ENCODE measurements around the gene NPPA. TPM values are rescaled to one million over a fixed set of nuclear protein-coding genes. Genes with fewer than 3 reads are reported as not detected.
"Not testable (repeated sequence)": the region's sequence is repeated elsewhere in the genome, so short reads cannot be mapped to it uniquely, and the experiment has no call there.

Gene NPPA
- polyA plus RNA-seq (2014; cell fraction: cytosol; rRNA removed) = not detected in 2 replicates
- polyA plus RNA-seq (2014; cell fraction: nucleus; rRNA removed) = not detected in 2 replicates

GRCh38 chr1:11847667-11848372, at the start of gene NPPA:
Gene NPPA (minus strand): TSS chr1:11847783. CDS start chr1:11847684, 99 bp downstream.
- DNase-seq (ENCODE audit: low spot score) = no peak

GRCh38 chr1:11894501-11894900, 46.9 kb upstream of the NPPA start:
- not testable (repeated sequence) for DNase-seq (ENCODE audit: low spot score)

- DNase-seq (ENCODE audit: low spot score) = peak; percentile 45
These were observed 46.3 kb upstream of the NPPA start for GRCh38 chr1:11893907-11894251.

- DNase-seq (ENCODE audit: low spot score) = no peak
These were observed 44.0 kb upstream of the NPPA start for GRCh38 chr1:11891433-11892186.

GRCh38 chr1:11888877-11889208, 41.3 kb upstream of the NPPA start:
- no peak for DNase-seq (ENCODE audit: low spot score)

- no peak for DNase-seq (ENCODE audit: low spot score)
These were observed 40.8 kb upstream of the NPPA start for GRCh38 chr1:11888206-11888876.

- DNase-seq (ENCODE audit: low spot score) = no peak
These were observed 40.1 kb upstream of the NPPA start for GRCh38 chr1:11887666-11888007.

- DNase-seq (ENCODE audit: low spot score) = no peak
These were observed 39.5 kb upstream of the NPPA start for GRCh38 chr1:11886986-11887665.

GRCh38 chr1:11885916-11886315, 38.3 kb upstream of the NPPA start:
- DNase-seq (ENCODE audit: low spot score) = no peak

- no peak for DNase-seq (ENCODE audit: low spot score)
These were observed 35.4 kb upstream of the NPPA start for GRCh38 chr1:11882814-11883538.

GRCh38 chr1:11881749-11882441, 34.3 kb upstream of the NPPA start:
- no peak for DNase-seq (ENCODE audit: low spot score)

GRCh38 chr1:11880911-11881748, 33.5 kb upstream of the NPPA start:
- peak; percentile 38 for DNase-seq (ENCODE audit: low spot score)

GRCh38 chr1:11880181-11880575, 32.6 kb upstream of the NPPA start:
- no peak for DNase-seq (ENCODE audit: low spot score)

GRCh38 chr1:11879311-11880180, 32.0 kb upstream of the NPPA start:
- no peak for DNase-seq (ENCODE audit: low spot score)

- DNase-seq (ENCODE audit: low spot score) = no peak
These were observed 31.3 kb upstream of the NPPA start for GRCh38 chr1:11878891-11879190.

GRCh38 chr1:11878081-11878890, 30.7 kb upstream of the NPPA start:
- DNase-seq (ENCODE audit: low spot score) = no peak

GRCh38 chr1:11877074-11877473, 29.5 kb upstream of the NPPA start:
- DNase-seq (ENCODE audit: low spot score) = no peak

- DNase-seq (ENCODE audit: low spot score) = no peak
These were observed 27.5 kb upstream of the NPPA start for GRCh38 chr1:11875094-11875493.
